ENCODE measurements around the gene KCTD21.

The KCTD21 gene

GRCh38 chr11:78200553-78200952 is 12.1 kb upstream of the KCTD21 start:
- no peak for DNase-seq (ENCODE audit: low read depth in 3 of 3)

- DNase-seq (ENCODE audit: low read depth in 3 of 3), result no peak
Measured at GRCh38 chr11:78200061-78200460, 11.6 kb upstream of the KCTD21 start.

- DNase-seq (ENCODE audit: low read depth in 3 of 3), result no peak
Measured at GRCh38 chr11:78199653-78200015, 11.2 kb upstream of the KCTD21 start.

GRCh38 chr11:78199015-78199652 is 10.7 kb upstream of the KCTD21 start:
- no peak for DNase-seq (ENCODE audit: low read depth in 3 of 3)

DNA sequence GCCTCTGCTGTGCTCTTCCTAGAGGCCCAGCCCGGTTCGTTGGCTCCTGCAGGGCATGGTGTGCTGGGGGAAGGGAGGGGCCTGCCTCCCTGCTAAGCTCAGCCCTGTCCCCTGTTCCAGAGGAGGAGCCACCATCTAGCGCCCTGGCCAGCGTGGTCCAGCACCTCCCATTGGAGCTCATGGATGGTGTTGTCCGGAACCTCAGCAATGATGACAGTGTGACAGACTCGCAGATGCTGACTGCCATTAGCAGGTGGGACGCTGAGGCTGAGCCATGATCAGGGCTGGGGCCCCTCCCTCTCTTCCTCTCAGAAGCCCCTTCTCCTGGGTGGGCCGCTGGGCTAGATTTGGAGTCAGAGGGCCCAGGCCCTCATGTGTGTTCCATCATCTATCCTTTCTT is 9.4 kb upstream of the KCTD21 start:
- no peak for DNase-seq (ENCODE audit: low read depth in 3 of 3)

GRCh38 chr11:78196661-78197091 is 8.2 kb upstream of the KCTD21 start:
- DNase-seq (ENCODE audit: low read depth in 3 of 3), result no peak

GRCh38 chr11:78195917-78196560 is 7.6 kb upstream of the KCTD21 start:
- DNase-seq (ENCODE audit: low read depth in 3 of 3), result no peak

DNA sequence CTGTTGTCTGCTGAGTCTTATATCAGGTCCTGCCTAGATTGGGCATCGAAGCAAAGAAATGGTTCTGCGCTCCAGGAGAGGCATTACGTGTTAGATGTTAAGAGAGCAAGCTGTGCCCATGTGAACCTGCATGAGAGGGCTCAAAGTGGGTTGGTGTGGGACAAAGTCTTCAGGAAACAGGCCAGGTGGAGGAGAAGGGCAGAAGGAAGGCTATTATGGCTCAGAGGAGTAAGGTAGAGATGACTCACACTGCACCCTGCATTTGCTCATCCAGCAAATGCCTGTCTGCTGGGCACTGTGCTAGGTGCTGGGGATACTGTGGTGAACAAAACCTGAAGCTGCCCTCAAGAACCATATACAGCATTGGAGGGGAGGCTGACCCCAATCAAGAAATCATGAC is 6.1 kb upstream of the KCTD21 start:
- DNase-seq (ENCODE audit: low read depth in 3 of 3), result no peak

DNA sequence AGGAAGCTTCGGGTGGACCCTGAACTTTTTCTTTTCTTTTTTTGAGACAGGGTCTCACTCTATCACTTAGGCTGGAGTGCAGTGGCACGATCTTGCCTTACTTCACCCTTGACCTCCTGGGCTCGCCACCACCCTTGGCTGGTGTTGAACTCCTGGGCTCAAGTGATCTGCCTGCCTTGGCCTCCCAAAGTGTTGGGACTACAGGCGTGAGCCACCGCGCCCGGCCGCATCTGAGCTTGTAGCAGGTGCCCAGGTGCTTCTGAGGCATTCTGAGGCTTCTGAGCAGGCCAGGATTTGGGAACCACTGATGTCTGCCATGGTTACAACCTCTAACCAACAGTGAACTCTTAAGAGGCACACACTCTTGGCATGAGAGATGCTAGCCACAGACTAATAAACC is 5.4 kb upstream of the KCTD21 start:
- DNase-seq (ENCODE audit: low read depth in 3 of 3), result no peak

DNA sequence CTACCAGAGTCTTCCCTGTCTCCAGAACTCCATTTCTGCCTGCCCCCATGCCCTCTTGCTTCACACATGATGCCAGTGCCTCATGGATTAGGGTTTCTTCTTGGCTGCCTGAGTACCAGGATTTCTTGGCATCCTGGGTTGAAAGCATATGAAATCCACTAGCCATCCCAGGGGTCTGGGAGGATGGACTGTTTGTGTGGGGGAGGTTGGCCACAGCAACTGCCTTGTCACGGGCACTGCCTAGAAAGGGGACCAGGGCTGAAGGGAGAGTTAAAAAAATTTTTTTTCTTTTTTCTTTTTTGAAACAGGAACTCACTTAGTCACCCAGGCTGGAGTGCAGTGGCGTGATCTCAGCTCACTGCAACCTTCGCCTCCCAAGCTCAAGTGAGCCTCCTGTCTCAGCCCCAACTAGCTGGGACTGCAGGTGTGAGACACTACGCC is 4.5 kb upstream of the KCTD21 start:
- DNase-seq (ENCODE audit: low read depth in 3 of 3), result no peak

- DNase-seq (ENCODE audit: low read depth in 3 of 3), result no peak
Measured at GRCh38 chr11:78192223-78192719, 3.8 kb upstream of the KCTD21 start.

DNA sequence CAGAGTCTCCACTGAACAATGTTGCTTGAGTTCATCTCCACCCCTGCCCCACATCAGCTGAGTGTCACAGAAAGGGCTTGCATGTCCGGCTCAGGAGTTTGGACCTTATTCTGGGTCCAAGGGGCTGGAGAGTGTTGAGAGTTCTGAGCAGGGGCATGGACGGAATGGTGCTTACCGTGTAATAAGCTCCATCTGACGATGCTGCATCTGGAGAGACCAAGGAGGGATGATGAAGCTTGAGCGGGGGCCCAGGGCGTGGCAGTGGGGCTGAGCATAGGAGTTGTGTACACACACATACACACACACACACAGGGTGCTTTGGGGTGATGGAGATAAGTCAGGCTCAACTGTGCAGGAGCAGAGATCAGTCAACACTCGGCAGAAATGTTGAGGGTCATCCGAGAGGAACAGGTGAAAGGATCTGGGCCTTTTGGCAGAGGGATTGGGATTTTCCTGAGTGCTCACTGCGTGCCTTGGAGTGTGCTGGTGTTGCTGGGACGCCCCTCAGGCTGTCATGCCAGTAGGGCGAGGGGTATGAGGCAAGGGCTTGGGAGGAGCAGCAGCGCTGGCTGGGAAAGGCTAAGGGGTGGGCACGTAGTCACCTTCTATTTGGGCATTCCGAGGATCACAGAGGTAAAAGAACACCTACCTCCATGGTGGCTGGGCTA is 2.6 kb upstream of the KCTD21 start:
- no peak for DNase-seq (ENCODE audit: low read depth in 3 of 3)

- no peak for DNase-seq (ENCODE audit: low read depth in 3 of 3)
Measured at GRCh38 chr11:78190374-78190773, 1.9 kb upstream of the KCTD21 start.

- DNase-seq (ENCODE audit: low read depth in 3 of 3), result no peak
Measured at GRCh38 chr11:78189851-78190250, 1.4 kb upstream of the KCTD21 start.

DNA sequence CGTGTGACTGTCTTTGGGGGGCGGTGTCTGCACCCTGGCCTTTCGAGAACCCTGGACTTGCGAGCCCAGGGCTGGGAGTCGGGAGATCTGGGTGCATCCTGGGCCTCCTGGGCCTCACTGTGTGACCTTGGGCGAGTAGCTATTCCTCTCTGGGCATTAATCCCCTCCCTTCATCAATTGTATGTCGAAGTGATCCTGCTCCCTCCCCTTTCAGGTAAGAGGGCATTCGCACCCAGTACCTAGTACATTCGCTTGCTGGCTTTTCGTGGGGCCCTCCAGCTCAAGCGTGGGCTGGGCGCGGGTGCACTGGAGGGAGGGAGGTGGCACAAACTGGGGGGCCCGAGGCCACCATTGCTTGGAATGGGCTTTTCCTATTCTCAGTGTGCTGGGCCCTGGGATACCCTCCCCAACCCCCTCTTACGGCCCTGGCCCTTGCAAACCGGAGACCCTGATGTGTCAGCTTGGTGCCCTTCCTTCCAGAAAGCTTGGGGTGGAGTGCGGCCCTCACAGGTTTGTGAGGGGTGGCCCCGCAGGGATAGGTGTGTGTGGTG is 823 bp upstream of the KCTD21 start:
- DNase-seq (ENCODE audit: low read depth in 3 of 3), result no peak

GRCh38 chr11:78187366-78188285 is 800 bp downstream of the KCTD21 start:
- DNase-seq (ENCODE audit: low read depth in 3 of 3), result peak; percentile 60 to 77 (median 73)

DNA sequence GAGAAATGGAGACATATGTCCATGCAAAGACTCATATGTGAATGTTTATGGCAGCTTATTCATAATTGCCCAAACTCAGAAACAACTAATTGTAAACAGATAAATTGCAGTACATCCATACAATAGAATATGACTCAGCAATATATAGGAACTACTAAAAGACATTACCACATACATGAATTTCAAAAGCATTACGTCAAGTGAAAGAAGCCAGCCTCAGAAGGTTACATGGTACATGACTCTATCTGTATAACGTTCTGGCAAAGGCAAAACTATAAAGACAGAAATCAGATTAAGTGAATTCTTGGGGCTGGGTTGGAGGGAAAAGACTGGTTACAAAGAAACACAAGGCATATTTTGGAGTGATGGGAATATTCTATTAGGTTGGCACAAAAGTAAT is 7.2 kb downstream of the KCTD21 start:
- DNase-seq (ENCODE audit: low read depth in 3 of 3), result no peak

- DNase-seq (ENCODE audit: low read depth in 3 of 3), result no peak
Measured at GRCh38 chr11:78180751-78181150, 7.7 kb downstream of the KCTD21 start.

DNA sequence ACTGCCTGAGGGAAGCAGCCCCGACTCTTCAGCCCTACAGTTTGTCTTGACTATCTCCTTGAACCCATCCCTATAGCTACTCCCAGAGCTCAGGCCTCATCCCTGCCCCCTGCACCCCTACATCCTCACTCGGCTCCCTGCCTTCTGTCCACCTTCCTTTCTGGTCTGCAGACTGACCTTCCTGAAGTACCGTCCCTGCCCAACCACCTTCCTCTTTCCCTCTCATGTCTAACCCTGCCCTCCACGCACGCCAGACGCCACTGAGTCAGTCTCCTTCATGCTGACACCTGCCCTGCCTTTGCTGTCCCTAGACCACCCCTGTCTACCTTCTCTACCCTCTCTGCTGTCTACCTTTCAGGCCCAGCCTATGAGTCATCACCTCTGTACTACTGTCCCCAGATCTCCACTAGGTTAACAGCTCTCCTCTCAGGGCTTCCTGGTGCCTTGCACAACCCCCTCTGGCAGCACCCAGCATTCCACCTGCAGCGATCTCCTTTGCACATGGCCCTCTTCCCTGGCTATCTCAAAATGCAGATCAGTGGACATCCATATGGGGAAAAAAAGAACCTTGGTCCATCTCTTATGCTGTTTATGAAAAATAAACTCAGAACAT is 8.9 kb downstream of the KCTD21 start:
- no peak for DNase-seq (ENCODE audit: low read depth in 3 of 3)

DNA sequence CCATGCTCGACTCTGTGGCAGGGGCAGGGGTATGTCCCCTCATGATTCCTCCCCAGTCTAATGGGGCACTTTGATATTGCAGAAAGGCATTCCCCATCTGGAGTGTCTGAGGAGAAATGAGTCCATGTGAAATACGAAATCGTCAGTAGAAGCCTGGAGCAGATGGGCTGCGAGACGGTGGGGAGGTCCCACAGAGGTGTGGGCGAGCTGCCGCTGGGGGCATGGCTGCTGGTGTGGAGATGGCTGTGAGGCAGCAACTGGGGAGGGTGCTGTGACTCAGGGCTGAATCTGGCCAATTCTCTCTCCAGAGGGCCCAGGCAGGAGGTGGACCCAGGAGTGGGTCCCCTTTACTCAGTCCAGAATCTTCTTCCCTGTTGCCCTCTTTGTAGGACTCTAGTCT is 11.2 kb downstream of the KCTD21 start:
- DNase-seq (ENCODE audit: low read depth in 3 of 3), result no peak

- no peak for DNase-seq (ENCODE audit: low read depth in 3 of 3)
Measured at GRCh38 chr11:78176605-78177141, 11.8 kb downstream of the KCTD21 start.
